ENCODE results near the gene TRIML1.

- TF ChIP-seq POLR2A (IDR thresholded peaks at IDR 0.05; ENCODE audit: low read depth, low read length) (no peak), POLR2AphosphoS5 (IDR thresholded peaks at IDR 0.05; ENCODE audit: low read depth, low read length) (no peak)
Observed at GRCh38 chr4:188111955-188112354, 27.3 kb upstream of the TRIML1 start.

Data from GM12892 (cell line).